ENCODE results near the gene KRTAP10-3.

DNA sequence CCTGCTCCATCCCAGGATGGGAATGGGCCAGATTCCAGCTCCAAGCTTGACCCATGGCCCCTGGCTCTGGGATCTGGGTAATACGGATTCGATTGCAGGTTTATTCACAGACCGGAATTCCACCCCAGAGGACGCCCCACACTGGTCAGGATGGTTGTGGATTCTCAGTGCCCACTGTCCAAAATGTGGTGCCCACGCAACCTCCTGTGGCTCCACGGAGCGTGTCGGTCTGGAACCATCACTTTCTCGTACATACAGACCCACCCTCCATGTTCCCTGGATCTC is 50.2 kb downstream of the KRTAP10-3 start:
- TF ChIP-seq KLF9 (tag by site-specific recombination; IDR thresholded peaks at IDR 0.05; ENCODE audit: low read depth) (no peak), ZBTB11 (tag by site-specific recombination; conservative IDR thresholded peaks at IDR 0.05; ENCODE audit: low read depth) (no peak), ZNF311 (tag by site-specific recombination; IDR thresholded peaks at IDR 0.05; ENCODE audit: borderline replicate concordance) (no peak), ZNF449 (tag by site-specific recombination; IDR thresholded peaks at IDR 0.05) (no peak), REST (tag by site-specific recombination; IDR thresholded peaks at IDR 0.05) (no peak), ZNF169 (tag by site-specific recombination; IDR thresholded peaks at IDR 0.05) (no peak), ZNF112 (tag by site-specific recombination; IDR thresholded peaks at IDR 0.05) (no peak), ZNF791 (tag by site-specific recombination; IDR thresholded peaks at IDR 0.05) (no peak), ZNF214 (tag by site-specific recombination; IDR thresholded peaks at IDR 0.05; ENCODE audit: borderline replicate concordance) (no peak), ZNF501 (tag by site-specific recombination; IDR thresholded peaks at IDR 0.05) (no peak), ZBTB7A (tag by site-specific recombination; IDR thresholded peaks at IDR 0.05; ENCODE audit: low read depth) (no peak)
- TF ChIP-seq, protein P1, sequence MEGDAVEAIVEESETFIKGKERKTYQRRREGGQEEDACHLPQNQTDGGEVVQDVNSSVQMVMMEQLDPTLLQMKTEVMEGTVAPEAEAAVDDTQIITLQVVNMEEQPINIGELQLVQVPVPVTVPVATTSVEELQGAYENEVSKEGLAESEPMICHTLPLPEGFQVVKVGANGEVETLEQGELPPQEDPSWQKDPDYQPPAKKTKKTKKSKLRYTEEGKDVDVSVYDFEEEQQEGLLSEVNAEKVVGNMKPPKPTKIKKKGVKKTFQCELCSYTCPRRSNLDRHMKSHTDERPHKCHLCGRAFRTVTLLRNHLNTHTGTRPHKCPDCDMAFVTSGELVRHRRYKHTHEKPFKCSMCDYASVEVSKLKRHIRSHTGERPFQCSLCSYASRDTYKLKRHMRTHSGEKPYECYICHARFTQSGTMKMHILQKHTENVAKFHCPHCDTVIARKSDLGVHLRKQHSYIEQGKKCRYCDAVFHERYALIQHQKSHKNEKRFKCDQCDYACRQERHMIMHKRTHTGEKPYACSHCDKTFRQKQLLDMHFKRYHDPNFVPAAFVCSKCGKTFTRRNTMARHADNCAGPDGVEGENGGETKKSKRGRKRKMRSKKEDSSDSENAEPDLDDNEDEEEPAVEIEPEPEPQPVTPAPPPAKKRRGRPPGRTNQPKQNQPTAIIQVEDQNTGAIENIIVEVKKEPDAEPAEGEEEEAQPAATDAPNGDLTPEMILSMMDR (tag by site-specific recombination; IDR thresholded peaks at IDR 0.05) = no peak
